Common myeloid progenitor, CD34-positive (primary cell): ENCODE data around the gene PNRC1.

ENCODE experiments used
- CTCF ChIA-PET: fragments of 350-600 bp; sonication (Branson Sonifier 250); formaldehyde crosslinking; loops from one replicate; lab custom pipeline; 2021; ENCODE audit warnings: antibody characterized with exemption; lab: Charles Lee
- POLR2A ChIA-PET: fragments of 350-600 bp; sonication (Branson Sonifier 250); formaldehyde crosslinking; loops from one replicate; lab custom pipeline; 2021; ENCODE audit warnings: antibody characterized with exemption; lab: Charles Lee
- DNase-seq, 3 donors: peaks; one replicate each; pipeline versions ENCODE4 v3.0.0 to v3.0.0-alpha.2; 2013
- H3K27ac ChIP-seq, 2 experiments: 1 replicate in 1 of 2; 2 replicates in 1 of 2; pipeline ENCODE4 v1.7.0; 2013; ENCODE audit warnings: inconsistent platforms in 2 of 2, low read length in 2 of 2, mild to moderate bottlenecking in 2 of 2, low read depth in 1 of 2, moderate library complexity in 1 of 2; ENCODE audit not compliant: severe bottlenecking in 2 of 2, insufficient read depth in 1 of 2, poor library complexity in 1 of 2
- H3K27me3 ChIP-seq, 5 experiments: replicated peaks in 2 of 5; 1 replicate in 3 of 5; 2 replicates in 2 of 5; pipeline versions ENCODE4 v1.6.1 to v1.7.0; 2013; ENCODE audit warnings: low read length in 4 of 5, mild to moderate bottlenecking in 2 of 5, moderate library complexity in 2 of 5, inconsistent platforms in 1 of 5; ENCODE audit not compliant: insufficient read depth in 5 of 5, control insufficient read depth in 4 of 5
- H3K36me3 ChIP-seq, 4 experiments: 1 replicate in 2 of 4; 2 replicates in 2 of 4; pipeline versions ENCODE4 v1.6.1 to v1.7.0; 2013; ENCODE audit warnings: low read length in 3 of 4, control low read depth in 1 of 4, mild to moderate bottlenecking in 1 of 4; ENCODE audit not compliant: control insufficient read depth in 4 of 4, insufficient read depth in 4 of 4
- H3K4me1 ChIP-seq, 4 experiments: 1 replicate in 3 of 4; 2 replicates in 1 of 4; pipeline versions ENCODE4 v1.6.1 to v1.7.1; 2013; ENCODE audit warnings: low read length in 3 of 4, mild to moderate bottlenecking in 3 of 4, control low read depth in 1 of 4, inconsistent platforms in 1 of 4, moderate library complexity in 1 of 4; ENCODE audit not compliant: control insufficient read depth in 4 of 4, insufficient read depth in 4 of 4; ENCODE audit errors: control extremely low read depth in 1 of 4
- H3K4me3 ChIP-seq, 7 experiments: 1 replicate in 4 of 7; 2 replicates in 3 of 7; pipeline versions ENCODE4 v1.5.1 to v1.7.0; 2013; ENCODE audit warnings: mild to moderate bottlenecking in 7 of 7, low read length in 6 of 7, moderate library complexity in 6 of 7, inconsistent platforms in 2 of 7, low read depth in 2 of 7, control low read depth in 1 of 7; ENCODE audit not compliant: insufficient read depth in 4 of 7, control insufficient read depth in 1 of 7; ENCODE audit errors: extremely low read depth in 1 of 7
- H3K9me3 ChIP-seq, 5 experiments: 1 replicate in 4 of 5; 2 replicates in 1 of 5; pipeline versions ENCODE4 v1.6.1 to v1.7.1; 2013; ENCODE audit warnings: low read length in 4 of 5, mild to moderate bottlenecking in 2 of 5, inconsistent platforms in 1 of 5, low read depth in 1 of 5, moderate library complexity in 1 of 5; ENCODE audit not compliant: control insufficient read depth in 4 of 5, insufficient read depth in 2 of 5; ENCODE audit errors: control extremely low read depth in 1 of 5
- WGBS: methylation state at CpG from one replicate; pipeline ENCODE4 v1.1.5; 2013; ENCODE audit not compliant: insufficient coverage; 5-methylcytosine and 5-hydroxymethylcytosine counted together

Gene PNRC1

GRCh38 chr6:89085409-89086205 lies 5.1 kb downstream of the PNRC1 start:
- peaks cover 16 to 35% (median 28%) of the 10 kb centered on the region in 4 experiments for H3K4me1 ChIP-seq
- H3K27ac ChIP-seq, result no peak overlapping the region
- H3K9me3 ChIP-seq, result no peaks in the 10 kb centered on the region
- no peak overlapping the region for H3K4me3 ChIP-seq
- peaks cover 11 to 33% (median 22%) of the 10 kb centered on the region in 4 experiments for H3K36me3 ChIP-seq
- WGBS, result 100% methylated on average over 10 of the region's 12 CpGs
- POLR2A ChIA-PET, result interaction anchor here (0.7 to 1.4 kb wide), 5 partner anchors 12 to 103 kb away, joined by 3 to 6 read pairs (median 3); no protein-coding TSS in a partner anchor
- H3K27me3 ChIP-seq, result no peaks in the 10 kb centered on the region
- DNase-seq, result no peak
- CTCF ChIA-PET, result interaction anchor here (0.9 to 1.8 kb wide), 7 partner anchors 16 to 153 kb away, joined by 3 to 7 read pairs (median 4); no protein-coding TSS in a partner anchor

GRCh38 chr6:89087881-89088280 lies 7.3 kb downstream of the PNRC1 start:
- H3K27me3 ChIP-seq, result no peaks in the 10 kb centered on the region
- WGBS, result no CpG with 5 or more reads among the region's 1 CpG
- no peak overlapping the region for H3K27ac ChIP-seq
- ChIA-PET CTCF (interaction anchor here (1.8 to 1.9 kb wide), 2 partner anchors 23 to 105 kb away, joined by 4 to 6 read pairs; no protein-coding TSS in a partner anchor), POLR2A (no interaction called here)
- DNase-seq, result no peak
- H3K4me3 ChIP-seq, result no peak overlapping the region
- peaks cover 10 to 26% (median 18%) of the 10 kb centered on the region in 4 experiments for H3K36me3 ChIP-seq
- H3K9me3 ChIP-seq, result no peaks in the 10 kb centered on the region
- H3K4me1 ChIP-seq, result peaks cover 10 to 33% (median 24%) of the 10 kb centered on the region in 4 experiments

- Histone ChIP-seq H3K27me3 (no peaks in the 10 kb centered on the region), H3K4me3 (no peak overlapping the region), H3K9me3 (no peaks in the 10 kb centered on the region), H3K4me1 (no peaks in the 10 kb centered on the region), H3K27ac (no peak overlapping the region), H3K36me3 (no peaks in the 10 kb centered on the region)
- 100% methylated on average over 7 of the region's 8 CpGs for WGBS
- POLR2A ChIA-PET, result interaction anchor here (0.6 kb wide), 1 partner anchor 44 kb away, joined by 3 read pairs; no protein-coding TSS in a partner anchor
- CTCF ChIA-PET, result interaction anchor here (0.6 to 1.6 kb wide), 4 partner anchors 20 to 141 kb away, joined by 3 to 4 read pairs (median 4); no protein-coding TSS in a partner anchor
- no peak for DNase-seq
Observed at GRCh38 chr6:89098461-89098860, 17.9 kb downstream of the PNRC1 start.

- 100% methylated on average over 2 of the region's 2 CpGs for WGBS
- Histone ChIP-seq H3K27ac (no peak overlapping the region), H3K9me3 (no peaks in the 10 kb centered on the region), H3K27me3 (no peaks in the 10 kb centered on the region), H3K4me3 (no peak overlapping the region), H3K4me1 (no peaks in the 10 kb centered on the region), H3K36me3 (peaks cover 0 to 5% (median 2%) of the 10 kb centered on the region in 4 experiments)
- DNase-seq, result no peak
- ChIA-PET CTCF (interaction anchor here (1.2 kb wide), 1 partner anchor 44 kb away, joined by 4 read pairs; no protein-coding TSS in a partner anchor), POLR2A (interaction anchor here (1.3 kb wide), 1 partner anchor 14 kb away, joined by 6 read pairs; no protein-coding TSS in a partner anchor)
Observed at GRCh38 chr6:89100114-89100513, 19.6 kb downstream of the PNRC1 start.

- ChIA-PET CTCF (interaction anchor here (1.0 to 2.5 kb wide), 4 partner anchors 12 to 128 kb away, joined by 3 to 5 read pairs (median 4); no protein-coding TSS in a partner anchor), POLR2A (no interaction called here)
- no peaks in the 10 kb centered on the region for H3K27me3 ChIP-seq
- no peak overlapping the region for H3K27ac ChIP-seq
- no peaks in the 10 kb centered on the region for H3K4me1 ChIP-seq
- 100% methylated on average over 2 of the region's 3 CpGs for WGBS
- no peaks in the 10 kb centered on the region for H3K9me3 ChIP-seq
- DNase-seq, result no peak
- no peaks in the 10 kb centered on the region for H3K36me3 ChIP-seq
- no peak overlapping the region for H3K4me3 ChIP-seq
Observed at GRCh38 chr6:89110284-89110683, 29.7 kb downstream of the PNRC1 start.

- POLR2A ChIA-PET, result interaction anchor here (1.1 kb wide), 1 partner anchor 26 kb away, joined by 4 read pairs; no protein-coding TSS in a partner anchor
- Histone ChIP-seq H3K27ac (no peak overlapping the region), H3K4me3 (no peak overlapping the region), H3K9me3 (no peaks in the 10 kb centered on the region), H3K36me3 (no peaks in the 10 kb centered on the region), H3K4me1 (peaks cover 0 to 5% (median 3%) of the 10 kb centered on the region in 4 experiments), H3K27me3 (no peaks in the 10 kb centered on the region)
- DNase-seq, result no peak
- CTCF ChIA-PET, result interaction anchor here (1.2 to 1.9 kb wide), 3 partner anchors 10 to 27 kb away, joined by 4 read pairs; no protein-coding TSS in a partner anchor
- WGBS, result 94% methylated on average over 5 of the region's 9 CpGs
Observed at GRCh38 chr6:89111933-89112332, 31.4 kb downstream of the PNRC1 start.
